NCI-H82 (cell line): Measurements from ENCODE around the gene VTI1A.

Experiments
- DNase-seq: peaks from one replicate; lab custom pipeline; 2025; lab: John Stamatoyannopoulos, UW

Gene VTI1A

GRCh38 chr10:112546474-112546873, 99.5 kb downstream of the VTI1A start:
- no peak for DNase-seq

DNA sequence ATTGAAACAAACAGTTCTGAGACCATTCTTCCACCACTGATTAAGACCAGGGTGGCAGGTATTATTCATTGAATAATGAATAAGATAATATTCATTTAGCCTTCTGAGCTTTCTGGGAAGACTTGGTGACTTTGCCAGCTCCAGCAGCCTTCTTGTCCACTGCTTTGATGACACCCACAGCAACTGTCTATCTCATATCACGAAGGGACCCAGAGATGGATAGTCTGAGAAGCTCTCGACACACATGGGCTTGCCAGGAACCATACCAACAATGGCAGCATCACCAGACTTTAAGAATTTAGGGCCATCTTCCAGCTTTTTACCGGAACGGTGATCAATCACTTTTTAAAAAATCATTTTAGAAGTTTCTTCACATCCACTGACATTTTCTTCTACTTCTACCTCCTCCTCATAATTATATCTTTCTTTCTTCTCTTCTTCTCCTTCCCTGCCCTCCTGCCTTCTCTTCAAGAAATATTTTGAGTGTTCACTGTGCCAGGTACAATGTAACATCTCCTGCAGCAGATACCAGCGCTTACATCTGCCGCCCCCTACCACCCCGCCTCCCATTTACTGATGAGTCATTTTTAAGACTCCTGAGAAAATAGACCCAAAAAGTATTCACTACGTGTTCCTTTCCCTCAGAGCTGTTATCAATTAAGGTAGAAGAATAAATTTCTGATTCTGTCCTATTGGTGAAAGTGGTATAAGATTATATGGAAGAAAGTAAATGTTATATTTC, 101.7 kb downstream of the VTI1A start:
- DNase-seq, result no peak

DNA sequence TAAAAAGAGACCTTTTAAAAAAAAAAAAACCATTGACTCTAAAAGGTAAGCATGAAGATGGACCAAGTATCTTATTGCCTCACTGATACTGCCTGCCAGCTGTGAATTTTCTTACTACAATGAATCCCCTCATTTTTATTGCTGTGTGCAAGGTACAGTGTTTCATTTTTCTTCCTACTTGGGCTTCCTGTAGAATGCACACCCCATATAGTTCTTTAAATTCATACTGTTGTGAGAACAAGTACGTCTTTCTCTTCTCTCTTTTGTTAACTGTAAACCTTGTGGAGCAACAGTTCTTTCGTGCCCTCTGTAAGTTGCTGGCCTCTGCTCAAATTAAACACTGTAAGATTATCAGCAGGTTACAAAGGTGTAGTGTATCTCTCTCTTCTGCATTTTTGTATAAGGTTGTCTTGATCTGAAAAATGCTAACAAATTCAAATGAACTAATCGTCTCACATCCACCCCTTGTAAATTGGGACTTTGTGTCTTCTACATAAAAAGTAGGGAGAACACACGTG, 105.6 kb downstream of the VTI1A start:
- no peak for DNase-seq

- DNase-seq, result no peak
These were observed 106.3 kb downstream of the VTI1A start for GRCh38 chr10:112553315-112553714.

DNA sequence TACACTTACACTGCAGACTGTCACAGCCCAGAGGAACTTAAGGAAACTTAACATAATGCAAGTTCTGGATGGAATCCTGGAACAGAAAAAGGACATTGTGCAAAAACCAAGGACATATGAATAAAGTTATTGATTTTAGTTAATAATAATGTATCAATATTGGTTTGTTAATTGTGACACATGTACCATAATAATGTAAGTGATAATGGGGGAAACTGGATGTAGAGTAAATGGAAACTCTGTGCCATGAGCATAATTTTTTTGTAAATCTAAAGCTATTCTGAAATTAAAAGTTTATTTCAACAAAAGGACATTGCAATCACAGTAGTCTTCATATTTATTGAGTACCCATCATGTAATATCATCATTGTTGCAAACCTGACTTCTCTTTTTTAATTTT, 107.2 kb downstream of the VTI1A start:
- DNase-seq, result no peak

- DNase-seq, result no peak
These were observed 110.2 kb downstream of the VTI1A start for GRCh38 chr10:112557197-112557596.

GRCh38 chr10:112558476-112559142, 111.6 kb downstream of the VTI1A start:
- DNase-seq, result peak; percentile 67

- no peak for DNase-seq
These were observed 112.3 kb downstream of the VTI1A start for GRCh38 chr10:112559349-112559748.

DNA sequence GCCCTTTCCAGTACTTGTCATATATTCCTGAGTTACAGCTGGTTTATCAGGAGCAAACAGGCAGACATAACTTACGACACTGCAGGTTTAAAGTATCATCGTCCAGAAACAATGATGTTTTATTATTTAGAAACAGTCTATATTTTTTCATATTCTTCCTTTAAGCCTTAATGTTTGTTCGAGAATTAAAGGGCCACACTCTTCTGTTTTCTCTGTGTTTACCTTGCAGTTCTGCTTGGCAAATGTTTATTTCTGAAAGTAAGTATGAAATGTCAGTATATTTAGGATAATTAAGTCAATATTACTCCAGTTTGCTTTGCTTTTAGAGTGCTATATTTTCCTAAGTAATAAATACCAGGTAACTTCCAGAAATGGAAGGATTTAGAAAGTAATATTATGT, 115.1 kb downstream of the VTI1A start:
- DNase-seq, result no peak

GRCh38 chr10:112562809-112563663, 116.0 kb downstream of the VTI1A start:
- DNase-seq, result peak; percentile 4

- no peak for DNase-seq
These were observed 117.3 kb downstream of the VTI1A start for GRCh38 chr10:112564337-112564736.

- peak; percentile 76 for DNase-seq
These were observed 118.5 kb downstream of the VTI1A start for GRCh38 chr10:112565434-112566053.

GRCh38 chr10:112570585-112570984, 123.6 kb downstream of the VTI1A start:
- no peak for DNase-seq

GRCh38 chr10:112579578-112579977, 132.6 kb downstream of the VTI1A start:
- no peak for DNase-seq

DNA sequence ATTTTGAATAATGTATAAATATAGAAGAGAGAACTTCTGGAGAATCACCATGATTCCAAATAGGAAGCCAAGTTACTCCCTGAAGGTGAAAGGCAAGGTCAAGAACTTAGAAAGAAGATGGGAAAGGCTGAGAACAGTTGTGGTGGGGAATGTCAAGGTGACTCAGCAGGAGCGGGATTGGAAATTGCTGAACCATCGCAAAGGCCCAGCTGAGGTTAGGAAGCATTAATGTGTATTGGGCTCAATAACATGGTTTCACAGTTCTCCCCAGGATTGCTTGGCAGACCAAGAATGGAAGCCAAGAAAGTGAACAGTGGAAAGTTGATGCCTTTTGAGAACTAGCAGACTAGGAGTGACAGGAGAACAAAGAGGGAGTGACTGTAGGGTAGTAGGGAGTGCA, 133.3 kb downstream of the VTI1A start:
- DNase-seq, result no peak

GRCh38 chr10:112581921-112582320, 134.9 kb downstream of the VTI1A start:
- DNase-seq, result no peak

- no peak for DNase-seq
These were observed 136.4 kb downstream of the VTI1A start for GRCh38 chr10:112583236-112583939.

GRCh38 chr10:112584276-112584675, 137.3 kb downstream of the VTI1A start:
- DNase-seq, result no peak

- no peak for DNase-seq
These were observed 138.1 kb downstream of the VTI1A start for GRCh38 chr10:112585126-112585525.

GRCh38 chr10:112585960-112586359, 138.9 kb downstream of the VTI1A start:
- DNase-seq, result no peak

DNA sequence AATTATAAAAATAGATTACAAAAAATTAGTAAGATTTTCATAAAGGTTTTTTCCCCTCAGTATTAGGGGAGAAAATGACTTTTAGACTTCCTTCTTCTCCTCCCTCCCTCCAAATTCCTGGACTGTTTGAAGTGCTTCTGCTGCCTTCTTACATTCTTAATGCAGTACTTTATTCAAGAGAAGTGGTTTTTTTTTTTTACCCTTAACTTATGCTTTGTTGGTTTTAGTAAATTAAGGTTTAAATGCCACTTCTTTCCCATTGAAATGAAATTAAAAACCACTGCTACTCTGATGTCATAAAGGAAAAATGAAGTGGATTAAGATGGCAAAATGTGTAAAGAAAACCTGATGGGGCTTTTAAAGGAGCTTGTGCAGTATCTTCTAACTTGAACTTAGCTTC, 140.7 kb downstream of the VTI1A start:
- DNase-seq, result no peak
